OCI-LY7 (cell line): ENCODE results near the gene ZMYND15. TPM values are rescaled to one million over a fixed set of nuclear protein-coding genes. Genes with fewer than 3 reads are reported as not detected.
A peak's percentile ranks its signal among the peaks of the same experiment; 100 is the strongest.

ENCODE experiments used
- BruUV-seq: library from RNA; stranded (reverse); fragments of 400-500 nt; replicated peaks from 2 replicates; lab custom pipeline; 2021; lab: Mats Ljungman, UMichigan
- CTCF ChIA-PET: fragments of 300-600 bp; sonication (Branson Sonifier 250); formaldehyde crosslinking; loops from one replicate; lab custom pipeline; 2022; ENCODE audit warnings: antibody characterized with exemption; ENCODE audit not compliant: unreplicated experiment; lab: Charles Lee
- POLR2A ChIA-PET: fragments of 300-600 bp; sonication (Branson Sonifier 250); formaldehyde crosslinking; loops from one replicate; lab custom pipeline; 2022; ENCODE audit warnings: antibody characterized with exemption; lab: Charles Lee
- DNase-seq: peaks from one replicate; pipeline ENCODE4 v3.0.0-alpha.2; 2015; ENCODE audit warnings: low spot score
- H2AFZ ChIP-seq: fragments of 200-600 bp; sonication (generic), shearing (Covaris generic); 2 replicates; pipeline ENCODE4 v1.6.1; 2014; ENCODE audit warnings: mild to moderate bottlenecking, antibody characterized with exemption, low read length, moderate library complexity
- H3K27ac ChIP-seq: fragments of 200-600 bp; sonication (generic); 2 replicates; pipeline ENCODE4 v1.5.1; 2014; ENCODE audit warnings: mixed run types, low read depth, mild to moderate bottlenecking, moderate library complexity, low read length, inconsistent platforms; ENCODE audit not compliant: poor library complexity, severe bottlenecking
- H3K36me3 ChIP-seq: fragments of 200-600 bp; sonication (generic); 2 replicates; pipeline ENCODE4 v1.6.1; 2014; ENCODE audit warnings: mild to moderate bottlenecking, antibody characterized with exemption, low read length, moderate library complexity, mixed read lengths; ENCODE audit not compliant: insufficient read depth
- H3K4me1 ChIP-seq: fragments of 200-600 bp; sonication (generic); 2 replicates; pipeline ENCODE4 v1.5.1; 2014; ENCODE audit warnings: mild to moderate bottlenecking, low read length; ENCODE audit not compliant: insufficient read depth, poor library complexity, severe bottlenecking
- H3K4me2 ChIP-seq: fragments of 200-600 bp; sonication (generic); 2 replicates; pipeline ENCODE4 v1.6.1; 2014; ENCODE audit warnings: mild to moderate bottlenecking, low read length
- H3K4me3 ChIP-seq: fragments of 200-600 bp; sonication (generic); 2 replicates; pipeline ENCODE4 v1.5.1; 2014; ENCODE audit warnings: mild to moderate bottlenecking, low read depth, low read length; ENCODE audit not compliant: poor library complexity, severe bottlenecking
- H3K79me2 ChIP-seq: fragments of 200-600 bp; sonication (generic); 2 replicates; pipeline ENCODE4 v1.6.1; 2016; ENCODE audit warnings: low read depth, mild to moderate bottlenecking, low read length, moderate library complexity, mixed read lengths; ENCODE audit not compliant: insufficient read depth
- H3K9me2 ChIP-seq: fragments of 200-600 bp; sonication (generic); 2 replicates; pipeline ENCODE4 v1.6.1; 2016; ENCODE audit warnings: mild to moderate bottlenecking, low read length, mixed read lengths; ENCODE audit not compliant: insufficient read depth
- H3K9me3 ChIP-seq: fragments of 200-600 bp; sonication (generic); 2 replicates; pipeline ENCODE4 v1.6.1; 2014; ENCODE audit warnings: mild to moderate bottlenecking, mixed run types, low read length, mixed read lengths
- H4K20me1 ChIP-seq: fragments of 200-600 bp; sonication (generic); 2 replicates; pipeline ENCODE4 v1.6.1; 2014; ENCODE audit warnings: mild to moderate bottlenecking, antibody characterized with exemption, low read length, moderate library complexity, mixed read lengths; ENCODE audit not compliant: insufficient read depth
- EZH2phosphoT487 ChIP-seq: fragments of 200-600 bp; sonication (generic); IDR thresholded peaks from 2 replicates; pipeline ENCODE4 v1.6.1; 2018; ENCODE audit warnings: low read depth, borderline replicate concordance, mild to moderate bottlenecking, mixed run types, antibody characterized with exemption, low read length, moderate library complexity, mixed read lengths
- intact Hi-C: fragments of 100-400 bp; cut with micrococcal nuclease; formaldehyde crosslinking; loops from one replicate; pipeline ENCODE4 v1.10.0; 2022; ENCODE audit not compliant: unreplicated experiment
- total RNA-seq, 2 experiments: library from RNA; depleted of rRNA in 1 of 2; stranded (reverse); fragments of >200 nt in 1 of 2; shearing (Covaris generic) in 1 of 2; gene quantifications; 2 replicates each; pipeline ENCODE4 v1.2.3, GENCODE V29; 2014 to 2022
- TF ChIP-seq, protein P1 (sequence below): fragments of 200-600 bp; sonication (generic); conservative IDR thresholded peaks from 2 replicates; pipeline ENCODE4 v1.5.1; 2014; ENCODE audit warnings: mild to moderate bottlenecking, antibody characterized with exemption, low read length, moderate library complexity, mixed read lengths

The ZMYND15 gene
- total RNA-seq, 2 experiments from 2014 or later, result not detected

DNA sequence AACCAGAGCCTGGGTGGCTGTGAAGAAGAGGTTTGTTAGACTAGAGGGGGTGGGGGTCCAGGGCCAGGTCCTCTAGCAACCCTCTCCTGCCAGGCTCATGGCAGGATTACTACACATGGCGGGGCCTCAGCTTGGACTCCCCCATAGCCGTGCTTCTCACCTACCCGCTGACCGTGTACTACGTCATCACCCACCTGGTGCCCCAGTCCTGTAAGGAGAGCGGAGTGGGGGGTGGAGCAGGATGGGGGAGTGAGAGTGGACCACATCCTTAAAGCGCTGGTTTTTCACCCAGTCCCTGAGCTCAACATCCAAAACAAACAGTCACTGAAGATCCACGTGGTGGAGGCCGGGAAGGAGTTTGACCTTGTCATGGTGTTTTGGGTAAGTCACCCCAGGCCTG is 4.3 kb downstream of the ZMYND15 start:
- no peak overlapping the region for H3K27ac ChIP-seq
- no peak for DNase-seq
- ChIA-PET CTCF (no interaction called here), POLR2A (no interaction called here)
- no peak overlapping the region for H3K4me3 ChIP-seq
- no peaks in the 10 kb centered on the region for H3K36me3 ChIP-seq
- BruUV-seq, result no TSS peak
- TF ChIP-seq EZH2phosphoT487, result no peak
- TF ChIP-seq, protein P1, sequence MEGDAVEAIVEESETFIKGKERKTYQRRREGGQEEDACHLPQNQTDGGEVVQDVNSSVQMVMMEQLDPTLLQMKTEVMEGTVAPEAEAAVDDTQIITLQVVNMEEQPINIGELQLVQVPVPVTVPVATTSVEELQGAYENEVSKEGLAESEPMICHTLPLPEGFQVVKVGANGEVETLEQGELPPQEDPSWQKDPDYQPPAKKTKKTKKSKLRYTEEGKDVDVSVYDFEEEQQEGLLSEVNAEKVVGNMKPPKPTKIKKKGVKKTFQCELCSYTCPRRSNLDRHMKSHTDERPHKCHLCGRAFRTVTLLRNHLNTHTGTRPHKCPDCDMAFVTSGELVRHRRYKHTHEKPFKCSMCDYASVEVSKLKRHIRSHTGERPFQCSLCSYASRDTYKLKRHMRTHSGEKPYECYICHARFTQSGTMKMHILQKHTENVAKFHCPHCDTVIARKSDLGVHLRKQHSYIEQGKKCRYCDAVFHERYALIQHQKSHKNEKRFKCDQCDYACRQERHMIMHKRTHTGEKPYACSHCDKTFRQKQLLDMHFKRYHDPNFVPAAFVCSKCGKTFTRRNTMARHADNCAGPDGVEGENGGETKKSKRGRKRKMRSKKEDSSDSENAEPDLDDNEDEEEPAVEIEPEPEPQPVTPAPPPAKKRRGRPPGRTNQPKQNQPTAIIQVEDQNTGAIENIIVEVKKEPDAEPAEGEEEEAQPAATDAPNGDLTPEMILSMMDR, result no peak
- no peaks in the 10 kb centered on the region for H3K79me2 ChIP-seq
- H3K4me1 ChIP-seq, result peaks cover 14% of the 10 kb centered on the region
- no peak overlapping the region for H2AFZ ChIP-seq
- H4K20me1 ChIP-seq, result no peaks in the 10 kb centered on the region
- intact Hi-C loops, result no loop called here
- H3K9me2 ChIP-seq, result no peaks in the 10 kb centered on the region
- H3K9me3 ChIP-seq, result no peaks in the 10 kb centered on the region
- H3K4me2 ChIP-seq, result no peak overlapping the region

DNA sequence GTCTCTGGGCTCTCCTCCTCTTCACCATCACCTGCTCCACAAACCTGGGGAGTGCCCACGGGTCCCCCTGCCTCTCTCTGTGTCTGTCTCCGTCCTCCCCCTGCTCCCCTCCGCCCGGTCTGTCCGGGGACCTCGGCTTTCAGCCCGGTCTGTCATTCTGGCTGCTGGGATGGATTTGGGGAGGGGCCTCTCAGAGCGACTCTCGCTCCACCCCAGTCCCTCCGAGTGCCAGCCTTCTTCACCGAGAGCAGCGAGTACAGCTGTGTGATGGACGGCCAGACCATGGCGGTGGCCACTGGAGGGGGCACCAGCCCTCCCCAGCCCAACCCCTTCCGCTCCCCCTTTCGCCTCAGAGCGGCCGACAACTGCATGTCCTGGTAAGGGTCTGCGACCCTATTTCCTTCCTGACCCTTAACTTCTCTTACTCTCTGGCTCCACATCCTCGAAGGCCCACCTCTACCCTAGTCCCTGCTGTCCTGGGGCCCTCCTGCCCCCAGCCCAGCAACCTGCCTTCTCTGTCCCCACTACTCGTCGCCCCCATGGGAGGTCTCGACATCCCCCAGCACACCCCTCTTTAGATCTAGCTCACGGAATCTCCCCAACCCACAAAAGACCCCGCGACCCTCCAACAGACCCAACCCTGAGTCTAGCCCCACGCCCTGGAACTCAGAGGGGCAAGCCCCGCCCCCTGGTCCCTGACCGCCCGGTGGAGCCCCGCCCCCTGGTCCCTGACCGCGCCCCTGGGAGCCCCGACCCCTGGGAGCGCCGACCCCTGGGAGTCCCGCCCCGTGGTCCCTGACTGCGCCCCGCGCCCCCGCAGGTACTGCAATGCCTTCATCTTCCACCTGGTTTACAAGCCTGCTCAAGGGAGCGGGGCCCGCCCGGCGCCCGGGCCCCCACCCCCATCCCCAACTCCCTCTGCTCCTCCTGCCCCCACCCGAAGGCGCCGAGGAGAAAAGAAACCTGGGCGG is 5.7 kb downstream of the ZMYND15 start:
- intact Hi-C loops, result no loop called here
- Histone ChIP-seq H3K4me2 (no peak overlapping the region), H3K79me2 (no peaks in the 10 kb centered on the region), H3K9me2 (no peaks in the 10 kb centered on the region), H3K4me3 (no peak overlapping the region), H4K20me1 (no peaks in the 10 kb centered on the region), H3K36me3 (no peaks in the 10 kb centered on the region), H3K27ac (no peak overlapping the region), H3K4me1 (peaks cover 8% of the 10 kb centered on the region), H3K9me3 (no peaks in the 10 kb centered on the region), H2AFZ (no peak overlapping the region)
- CTCF ChIA-PET, result no interaction called here
- no peak for TF ChIP-seq EZH2phosphoT487
- TF ChIP-seq, protein P1, result no peak
- DNase-seq, result no peak
- POLR2A ChIA-PET, result no interaction called here
- no TSS peak for BruUV-seq

DNA sequence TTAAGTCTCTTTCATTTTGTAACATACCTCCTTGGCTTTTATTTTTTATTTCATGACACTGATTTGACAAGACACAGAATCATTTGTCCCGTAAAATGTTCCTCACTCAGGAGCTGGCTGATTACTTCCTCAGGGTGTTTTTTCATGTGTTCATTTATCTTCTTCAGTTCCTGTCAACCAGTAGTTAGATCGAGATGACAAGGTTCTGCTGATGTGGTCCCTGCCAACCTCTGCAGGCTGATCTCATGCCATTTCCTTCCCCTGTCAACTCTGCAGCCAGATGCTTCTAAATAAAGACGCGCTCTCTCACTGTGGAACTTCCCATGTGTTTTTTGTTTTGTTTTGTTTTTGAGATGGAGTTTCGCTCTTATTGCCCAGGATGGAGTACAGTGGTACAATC is 8.2 kb downstream of the ZMYND15 start:
- H3K79me2 ChIP-seq, result no peaks in the 10 kb centered on the region
- POLR2A ChIA-PET, result no interaction called here

More for the DNA sequence above, 8.2 kb downstream of the ZMYND15 start:
- H3K36me3 ChIP-seq, result no peaks in the 10 kb centered on the region
- H3K4me2 ChIP-seq, result peak overlapping the region; percentile 18; the same call in 1 of the 2 replicates
- CTCF ChIA-PET, result no interaction called here
- H3K4me3 ChIP-seq, result no peak overlapping the region
- no peak overlapping the region for H3K27ac ChIP-seq
- no peaks in the 10 kb centered on the region for H3K9me3 ChIP-seq
- no peak overlapping the region; the same call in 1 of the 2 replicates for H2AFZ ChIP-seq
- TF ChIP-seq, protein P1, result no peak
- no peak for TF ChIP-seq EZH2phosphoT487
- no TSS peak for BruUV-seq
- peak; percentile 29 for DNase-seq
- H3K4me1 ChIP-seq, result peaks cover 8% of the 10 kb centered on the region
- H4K20me1 ChIP-seq, result no peaks in the 10 kb centered on the region
- H3K9me2 ChIP-seq, result no peaks in the 10 kb centered on the region
- intact Hi-C loops, result no loop called here
